Caco-2 (cell line): ENCODE data around the gene AGXT2. TPM values are rescaled to one million over a fixed set of nuclear protein-coding genes. Genes with fewer than 3 reads are reported as not detected.

ENCODE experiments used
- BruUV-seq: library from RNA; stranded (reverse); fragments of 400-500 nt; replicated peaks from 2 replicates; lab custom pipeline; 2021; lab: Mats Ljungman, UMichigan
- CTCF ChIA-PET: fragments of 300-600 bp; sonication (Branson Sonifier 250); formaldehyde crosslinking; loops from one replicate; lab custom pipeline; 2022; ENCODE audit warnings: antibody characterized with exemption; lab: Charles Lee
- POLR2A ChIA-PET: fragments of 300-600 bp; sonication (Branson Sonifier 250); formaldehyde crosslinking; loops from one replicate; lab custom pipeline; 2022; ENCODE audit warnings: antibody characterized with exemption; lab: Charles Lee
- DNase-seq, 2 experiments: peaks; one replicate each; pipeline versions ENCODE4 v3.0.0 to v3.0.0-alpha.2; 2020 to 2022
- H3K27me3 ChIP-seq: replicated peaks from 2 replicates; pipeline ENCODE4 v1.6.0; 2011; ENCODE audit warnings: low read length; ENCODE audit not compliant: control insufficient read depth, insufficient read depth
- H3K36me3 ChIP-seq: 2 replicates; pipeline ENCODE4 v1.5.1; 2011; ENCODE audit warnings: low read length; ENCODE audit not compliant: control insufficient read depth, insufficient read depth
- H3K4me1 ChIP-seq: fragments of 250-450 bp; sonication (Bioruptor Pico); 2 replicates; pipeline ENCODE4 v1.5.1; 2020; ENCODE audit warnings: mild to moderate bottlenecking
- H3K4me3 ChIP-seq: 2 replicates; pipeline ENCODE4 v1.5.1; 2011; ENCODE audit warnings: low read depth, mild to moderate bottlenecking, control low read depth, low read length
- H3K9me3 ChIP-seq: fragments of 250-450 bp; sonication (Bioruptor Pico); 2 replicates; pipeline ENCODE4 v1.5.1; 2020; ENCODE audit warnings: mild to moderate bottlenecking, moderate library complexity
- H3K27ac Mint-ChIP-seq: one replicate; pipeline ENCODE4 v1.8.0; 2022; ENCODE audit warnings: mixed read lengths; ENCODE audit not compliant: unreplicated experiment
- H3K27me3 Mint-ChIP-seq: one replicate; pipeline ENCODE4 v1.8.0; 2022; ENCODE audit warnings: mixed read lengths; ENCODE audit not compliant: insufficient read depth, unreplicated experiment
- H3K36me3 Mint-ChIP-seq: one replicate; pipeline ENCODE4 v1.8.0; 2022; ENCODE audit warnings: mild to moderate bottlenecking, mixed read lengths; ENCODE audit not compliant: insufficient read depth, unreplicated experiment
- H3K4me1 Mint-ChIP-seq: one replicate; pipeline ENCODE4 v1.8.0; 2022; ENCODE audit warnings: low read depth, mixed read lengths; ENCODE audit not compliant: unreplicated experiment
- H3K4me3 Mint-ChIP-seq: one replicate; pipeline ENCODE4 v1.8.0; 2022; ENCODE audit warnings: mild to moderate bottlenecking, moderate library complexity, mixed read lengths; ENCODE audit not compliant: unreplicated experiment
- H3K9me3 Mint-ChIP-seq: one replicate; pipeline ENCODE4 v1.8.0; 2022; ENCODE audit warnings: mixed read lengths; ENCODE audit not compliant: unreplicated experiment
- intact Hi-C: fragments of 100-400 bp; cut with micrococcal nuclease; formaldehyde crosslinking; loops from one replicate; pipeline ENCODE4 v1.10.0; 2022; ENCODE audit not compliant: unreplicated experiment
- total RNA-seq: library from RNA; stranded (reverse); gene quantifications from 2 replicates; pipeline ENCODE4 v1.2.3, GENCODE V29; 2022
- TF ChIP-seq, protein P1 (sequence below), 2 experiments: fragments of 200-600 bp in 1 of 2; IDR thresholded peaks; 1 replicate in 1 of 2; 2 replicates in 1 of 2; pipeline versions ENCODE4 v1.5.1 to v1.8.0; 2011 to 2022; ENCODE audit warnings: antibody characterized with exemption in 1 of 2, control low read depth in 1 of 2, inconsistent platforms in 1 of 2, low read depth in 1 of 2, low read length in 1 of 2, mild to moderate bottlenecking in 1 of 2, moderate library complexity in 1 of 2; ENCODE audit not compliant: insufficient read depth in 1 of 2, severe bottlenecking in 1 of 2, unreplicated experiment in 1 of 2

AGXT2 gene
- total RNA-seq, 1 experiment from 2014 or later: not detected

DNA sequence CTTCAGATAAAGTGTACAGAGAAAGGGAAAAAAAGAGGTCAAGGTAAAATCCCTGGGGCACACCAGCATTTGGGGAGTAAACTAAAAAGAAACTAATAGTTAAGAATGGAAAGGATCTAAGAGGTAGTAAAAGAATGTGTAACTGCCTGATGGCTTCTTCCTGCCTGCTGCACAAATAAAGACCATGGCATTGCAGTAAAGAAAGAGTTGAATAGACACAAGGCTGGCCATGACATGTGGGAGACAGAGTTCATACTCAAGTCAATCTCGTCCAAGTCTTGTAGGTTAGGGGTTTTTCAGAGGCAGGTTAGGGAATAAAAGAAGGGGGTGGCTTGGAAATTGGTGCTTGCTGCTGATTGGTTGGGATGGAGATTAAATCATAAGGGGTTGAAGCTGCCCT lies 60.8 kb downstream of the AGXT2 start:
- H3K9me3 ChIP-seq: peaks cover 14% of the 10 kb centered on the region
- intact Hi-C loops: no loop called here
- no peak overlapping the region for H3K4me3 Mint-ChIP-seq
- peaks cover 9% of the 10 kb centered on the region for H3K36me3 Mint-ChIP-seq
- DNase-seq: no peak
- H3K9me3 Mint-ChIP-seq: peaks cover 34% of the 10 kb centered on the region
- peaks cover 4% of the 10 kb centered on the region for H3K4me1 Mint-ChIP-seq
- TF ChIP-seq, protein P1, sequence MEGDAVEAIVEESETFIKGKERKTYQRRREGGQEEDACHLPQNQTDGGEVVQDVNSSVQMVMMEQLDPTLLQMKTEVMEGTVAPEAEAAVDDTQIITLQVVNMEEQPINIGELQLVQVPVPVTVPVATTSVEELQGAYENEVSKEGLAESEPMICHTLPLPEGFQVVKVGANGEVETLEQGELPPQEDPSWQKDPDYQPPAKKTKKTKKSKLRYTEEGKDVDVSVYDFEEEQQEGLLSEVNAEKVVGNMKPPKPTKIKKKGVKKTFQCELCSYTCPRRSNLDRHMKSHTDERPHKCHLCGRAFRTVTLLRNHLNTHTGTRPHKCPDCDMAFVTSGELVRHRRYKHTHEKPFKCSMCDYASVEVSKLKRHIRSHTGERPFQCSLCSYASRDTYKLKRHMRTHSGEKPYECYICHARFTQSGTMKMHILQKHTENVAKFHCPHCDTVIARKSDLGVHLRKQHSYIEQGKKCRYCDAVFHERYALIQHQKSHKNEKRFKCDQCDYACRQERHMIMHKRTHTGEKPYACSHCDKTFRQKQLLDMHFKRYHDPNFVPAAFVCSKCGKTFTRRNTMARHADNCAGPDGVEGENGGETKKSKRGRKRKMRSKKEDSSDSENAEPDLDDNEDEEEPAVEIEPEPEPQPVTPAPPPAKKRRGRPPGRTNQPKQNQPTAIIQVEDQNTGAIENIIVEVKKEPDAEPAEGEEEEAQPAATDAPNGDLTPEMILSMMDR (IDR thresholded peaks at IDR 0.05; ENCODE audit: insufficient read depth in 1 of 2, low read depth in 1 of 2, low read length in 1 of 2, severe bottlenecking in 1 of 2, unreplicated experiment in 1 of 2): no peak
- peaks cover 11% of the 10 kb centered on the region for H3K4me1 ChIP-seq
- H3K36me3 ChIP-seq: no peaks in the 10 kb centered on the region
- ChIA-PET POLR2A (no interaction called here), CTCF (no interaction called here)
- H3K27me3 ChIP-seq: no peaks in the 10 kb centered on the region
- H3K27me3 Mint-ChIP-seq: no peaks in the 10 kb centered on the region
- no TSS peak for BruUV-seq
- no peak overlapping the region for H3K4me3 ChIP-seq
- no peak overlapping the region for H3K27ac Mint-ChIP-seq

DNA sequence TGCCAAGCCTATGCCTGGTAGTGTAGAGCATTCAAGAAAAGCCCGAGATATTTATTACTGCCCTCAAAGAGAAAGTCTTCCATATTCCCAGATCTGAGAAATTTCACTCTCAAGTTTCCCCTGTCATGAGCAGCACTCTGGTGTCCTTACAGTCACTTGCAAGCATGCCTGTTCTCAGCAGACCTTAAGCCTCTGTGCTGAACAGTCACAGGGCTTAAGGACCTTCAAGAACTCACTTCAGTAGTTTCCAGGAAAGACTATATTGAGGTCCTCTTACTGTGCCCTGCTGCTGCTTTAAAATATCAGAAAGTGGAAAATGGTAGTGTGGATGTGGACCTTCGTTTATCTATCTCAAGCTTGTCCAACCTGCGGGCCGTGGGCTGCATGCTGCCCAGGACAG lies 64.9 kb downstream of the AGXT2 start:
- POLR2A ChIA-PET: interaction anchor here (0.5 kb wide), 1 partner anchor 285 kb away, joined by 3 read pairs; no protein-coding TSS in a partner anchor
- Mint-ChIP-seq H3K4me3 (no peak overlapping the region), H3K4me1 (no peaks in the 10 kb centered on the region), H3K9me3 (peaks cover 34% of the 10 kb centered on the region), H3K27ac (no peak overlapping the region), H3K27me3 (no peaks in the 10 kb centered on the region), H3K36me3 (peaks cover 7% of the 10 kb centered on the region)
- intact Hi-C loops: no loop called here
- Histone ChIP-seq H3K9me3 (peaks cover 14% of the 10 kb centered on the region), H3K36me3 (no peaks in the 10 kb centered on the region), H3K27me3 (no peaks in the 10 kb centered on the region), H3K4me3 (no peak overlapping the region), H3K4me1 (no peaks in the 10 kb centered on the region)
- TF ChIP-seq, protein P1 (IDR thresholded peaks at IDR 0.05; ENCODE audit: insufficient read depth in 1 of 2, low read depth in 1 of 2, low read length in 1 of 2, severe bottlenecking in 1 of 2, unreplicated experiment in 1 of 2): no peak
- no TSS peak for BruUV-seq
- CTCF ChIA-PET: interaction anchor here (0.6 kb wide), 1 partner anchor 276 kb away, joined by 4 read pairs; no protein-coding TSS in a partner anchor
- DNase-seq: no peak

DNA sequence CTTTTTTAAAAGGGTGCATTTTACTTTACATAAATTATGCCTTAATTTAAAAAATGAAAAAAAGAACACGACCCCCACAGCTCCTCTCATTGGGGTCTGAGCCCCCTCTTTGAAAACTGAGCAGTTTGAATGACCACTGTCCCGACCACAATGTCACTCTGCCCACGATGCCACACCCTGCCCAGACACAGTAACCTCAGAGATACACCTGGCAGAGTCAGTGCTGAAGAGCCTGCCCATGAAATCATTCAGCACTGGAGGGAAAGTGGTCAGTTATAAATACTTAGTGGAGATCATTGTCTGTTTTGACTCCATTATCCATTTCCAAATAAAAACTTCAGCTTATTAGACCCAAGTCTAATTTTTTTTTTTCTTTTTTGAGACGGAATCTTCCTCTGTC lies 69.1 kb downstream of the AGXT2 start:
- no peak for DNase-seq
- CTCF ChIA-PET: no interaction called here
- Mint-ChIP-seq H3K4me3 (no peak overlapping the region), H3K27ac (no peak overlapping the region), H3K36me3 (no peaks in the 10 kb centered on the region), H3K27me3 (no peaks in the 10 kb centered on the region), H3K4me1 (peaks cover 7% of the 10 kb centered on the region), H3K9me3 (peaks cover 20% of the 10 kb centered on the region)
- Histone ChIP-seq H3K9me3 (no peaks in the 10 kb centered on the region; the same call in 1 of the 2 replicates), H3K4me3 (no peak overlapping the region), H3K27me3 (no peaks in the 10 kb centered on the region), H3K36me3 (no peaks in the 10 kb centered on the region), H3K4me1 (no peaks in the 10 kb centered on the region)
- POLR2A ChIA-PET: no interaction called here
- intact Hi-C loops: no loop called here
- TF ChIP-seq, protein P1 (IDR thresholded peaks at IDR 0.05; ENCODE audit: insufficient read depth in 1 of 2, low read depth in 1 of 2, low read length in 1 of 2, severe bottlenecking in 1 of 2, unreplicated experiment in 1 of 2): no peak
- no TSS peak for BruUV-seq
